ENCODE measurements around the gene MAD2L2. TPM values are rescaled to one million over a fixed set of nuclear protein-coding genes. Genes with fewer than 3 reads are reported as not detected.

The MAD2L2 gene
- total and polyA plus RNA-seq, 9 of the 15 experiments (the other 6 are each of a cell fraction or from before 2014, with no cell fraction given), result 12.4 to 286 (median 143) TPM

GRCh38 chr1:11671544-11672286, 9.2 kb downstream of the MAD2L2 start (continued):
- TF ChIP-seq POLR2AphosphoS5 (IDR thresholded peaks at IDR 0.05; ENCODE audit: control insufficient read depth, insufficient read depth, low read depth, low read length) (peak; percentile 79), ZNF175 (CRISPR knock-in tag; IDR thresholded peaks at IDR 0.05; ENCODE audit: low read depth) (no peak), FOSL1 (tag; conservative IDR thresholded peaks at IDR 0.05) (no peak; the same call in 1 of the 2 replicates), NR2C1 (IDR thresholded peaks at IDR 0.05) (no peak), NR2C1 (tag; IDR thresholded peaks at IDR 0.05) (0 out of 2 replicates have a peak, but pooled peaks have one; percentile 31), ZC3H8 (IDR thresholded peaks at IDR 0.05) (no peak), ZNF551 (CRISPR knock-in tag; IDR thresholded peaks at IDR 0.05) (no peak), WHSC1 (IDR thresholded peaks at IDR 0.05; ENCODE audit: low read length) (no peak), ELK1 (CRISPR knock-in tag; IDR thresholded peaks at IDR 0.05) (no peak), ILK (tag; IDR thresholded peaks at IDR 0.05; ENCODE audit: borderline replicate concordance, low read depth) (no peak), SRF (CRISPR knock-in tag; IDR thresholded peaks at IDR 0.05) (0 out of 4 replicates have a peak, but pooled peaks of 1 of the 2 experiments have one; percentile 57), LEF1 (IDR thresholded peaks at IDR 0.05) (peak; percentile 92), HNRNPL (IDR thresholded peaks at IDR 0.05; ENCODE audit: low read depth, low read length) (no peak)
- TF ChIP-seq, protein P1, sequence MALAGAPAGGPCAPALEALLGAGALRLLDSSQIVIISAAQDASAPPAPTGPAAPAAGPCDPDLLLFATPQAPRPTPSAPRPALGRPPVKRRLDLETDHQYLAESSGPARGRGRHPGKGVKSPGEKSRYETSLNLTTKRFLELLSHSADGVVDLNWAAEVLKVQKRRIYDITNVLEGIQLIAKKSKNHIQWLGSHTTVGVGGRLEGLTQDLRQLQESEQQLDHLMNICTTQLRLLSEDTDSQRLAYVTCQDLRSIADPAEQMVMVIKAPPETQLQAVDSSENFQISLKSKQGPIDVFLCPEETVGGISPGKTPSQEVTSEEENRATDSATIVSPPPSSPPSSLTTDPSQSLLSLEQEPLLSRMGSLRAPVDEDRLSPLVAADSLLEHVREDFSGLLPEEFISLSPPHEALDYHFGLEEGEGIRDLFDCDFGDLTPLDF (CRISPR knock-in tag; IDR thresholded peaks at IDR 0.05), result no peak
- TF ChIP-seq, protein P2, sequence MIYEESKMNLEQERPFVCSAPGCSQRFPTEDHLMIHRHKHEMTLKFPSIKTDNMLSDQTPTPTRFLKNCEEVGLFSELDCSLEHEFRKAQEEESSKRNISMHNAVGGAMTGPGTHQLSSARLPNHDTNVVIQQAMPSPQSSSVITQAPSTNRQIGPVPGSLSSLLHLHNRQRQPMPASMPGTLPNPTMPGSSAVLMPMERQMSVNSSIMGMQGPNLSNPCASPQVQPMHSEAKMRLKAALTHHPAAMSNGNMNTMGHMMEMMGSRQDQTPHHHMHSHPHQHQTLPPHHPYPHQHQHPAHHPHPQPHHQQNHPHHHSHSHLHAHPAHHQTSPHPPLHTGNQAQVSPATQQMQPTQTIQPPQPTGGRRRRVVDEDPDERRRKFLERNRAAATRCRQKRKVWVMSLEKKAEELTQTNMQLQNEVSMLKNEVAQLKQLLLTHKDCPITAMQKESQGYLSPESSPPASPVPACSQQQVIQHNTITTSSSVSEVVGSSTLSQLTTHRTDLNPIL (CRISPR knock-in tag; IDR thresholded peaks at IDR 0.05), result no peak
- TF ChIP-seq, protein P3, sequence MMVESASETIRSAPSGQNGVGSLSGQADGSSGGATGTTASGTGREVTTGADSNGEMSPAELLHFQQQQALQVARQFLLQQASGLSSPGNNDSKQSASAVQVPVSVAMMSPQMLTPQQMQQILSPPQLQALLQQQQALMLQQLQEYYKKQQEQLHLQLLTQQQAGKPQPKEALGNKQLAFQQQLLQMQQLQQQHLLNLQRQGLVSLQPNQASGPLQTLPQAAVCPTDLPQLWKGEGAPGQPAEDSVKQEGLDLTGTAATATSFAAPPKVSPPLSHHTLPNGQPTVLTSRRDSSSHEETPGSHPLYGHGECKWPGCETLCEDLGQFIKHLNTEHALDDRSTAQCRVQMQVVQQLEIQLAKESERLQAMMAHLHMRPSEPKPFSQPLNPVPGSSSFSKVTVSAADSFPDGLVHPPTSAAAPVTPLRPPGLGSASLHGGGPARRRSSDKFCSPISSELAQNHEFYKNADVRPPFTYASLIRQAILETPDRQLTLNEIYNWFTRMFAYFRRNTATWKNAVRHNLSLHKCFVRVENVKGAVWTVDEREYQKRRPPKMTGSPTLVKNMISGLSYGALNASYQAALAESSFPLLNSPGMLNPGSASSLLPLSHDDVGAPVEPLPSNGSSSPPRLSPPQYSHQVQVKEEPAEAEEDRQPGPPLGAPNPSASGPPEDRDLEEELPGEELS (CRISPR knock-in tag; IDR thresholded peaks at IDR 0.05; ENCODE audit: borderline replicate concordance), result no peak
